Activated CD4-positive, CD25-positive, alpha-beta regulatory T cell treated with anti-CD3 and anti-CD28 coated beads, Interleukin-2, amount 50 U/mL, for 24 hours (primary cell): Measurements from ENCODE around the gene RNASE13.
"Not testable (repeated sequence)": the region's sequence is repeated elsewhere in the genome, so short reads cannot be mapped to it uniquely, and the experiment has no call there.

Source experiments
- ATAC-seq, 2 donors: fragments of 150-1000 bp; cut with Tn5 transposase; one replicate each; pipeline ENCODE4 v1.10.0; 2021; ENCODE audit warnings: mild to moderate bottlenecking in 1 of 2, moderate library complexity in 1 of 2

Gene RNASE13

GRCh38 chr14:21019366-21019765 is 15.2 kb downstream of the RNASE13 start:
- ATAC-seq: no peak

DNA sequence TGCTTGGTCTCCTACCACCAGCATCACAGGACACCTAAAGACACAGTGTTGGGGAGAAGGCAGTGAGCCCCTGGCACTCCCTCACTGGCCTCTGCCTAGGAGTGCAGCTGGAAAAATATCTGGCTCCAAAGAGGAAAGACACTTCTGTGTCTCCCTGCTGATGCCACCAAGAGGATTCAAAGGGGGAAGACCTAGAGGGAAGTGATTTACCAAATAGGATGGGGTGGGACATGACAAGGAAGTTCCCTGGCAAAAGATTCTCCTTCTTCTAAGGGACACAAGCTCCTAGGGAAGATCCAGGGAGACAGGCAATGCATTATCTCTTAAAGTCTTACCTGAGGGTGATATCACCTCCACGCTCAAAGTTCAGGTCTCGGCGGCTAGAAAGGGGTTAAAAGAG is 15.8 kb downstream of the RNASE13 start:
- no peak for ATAC-seq

- ATAC-seq: no peak
Measured at GRCh38 chr14:21018286-21018685, 16.3 kb downstream of the RNASE13 start.

- ATAC-seq: no peak
Measured at GRCh38 chr14:21017528-21018245, 16.9 kb downstream of the RNASE13 start.

- no peak for ATAC-seq
Measured at GRCh38 chr14:21016413-21017190, 18.0 kb downstream of the RNASE13 start.

DNA sequence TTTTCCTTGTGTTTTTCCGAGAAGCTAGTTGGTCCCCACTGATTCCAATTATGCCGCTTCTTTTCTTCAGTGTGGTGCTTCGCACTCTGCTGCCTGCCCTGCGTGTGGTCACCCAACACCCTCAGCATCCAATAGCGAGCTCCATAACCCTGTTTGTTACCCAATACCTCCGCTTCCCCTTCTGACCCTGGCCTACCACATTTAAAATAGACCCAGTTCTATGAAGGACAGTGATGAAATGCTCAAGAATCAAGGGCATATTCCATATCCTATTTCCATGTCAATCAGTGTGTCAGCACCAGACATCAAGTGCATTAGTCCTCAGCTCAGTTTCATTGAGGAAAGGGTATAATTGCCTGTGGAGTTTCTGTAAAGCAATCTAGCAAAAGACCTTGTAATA is 19.3 kb downstream of the RNASE13 start:
- no peak for ATAC-seq

- peak; percentile 64 to 68 for ATAC-seq
Measured at GRCh38 chr14:21014761-21015190, 19.8 kb downstream of the RNASE13 start.

DNA sequence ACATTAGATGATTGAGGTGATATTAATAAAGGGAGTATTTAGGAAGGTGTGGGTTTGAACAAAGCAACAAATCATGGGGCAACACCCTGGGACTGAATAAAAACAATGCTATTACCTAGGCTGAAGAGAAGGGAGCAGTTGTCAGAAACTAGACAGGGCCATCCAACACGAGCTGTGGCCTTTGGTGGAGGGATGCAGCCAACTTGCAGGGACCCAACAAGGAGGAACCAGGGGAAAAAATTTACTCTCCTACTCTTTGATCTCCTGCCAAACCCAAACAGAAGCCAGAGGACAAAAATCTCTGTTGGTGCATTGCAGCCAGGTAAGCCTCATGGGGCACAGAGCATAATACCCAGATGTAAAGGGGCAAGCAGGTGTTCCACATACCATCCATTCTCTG is 23.5 kb downstream of the RNASE13 start:
- ATAC-seq: no peak

DNA sequence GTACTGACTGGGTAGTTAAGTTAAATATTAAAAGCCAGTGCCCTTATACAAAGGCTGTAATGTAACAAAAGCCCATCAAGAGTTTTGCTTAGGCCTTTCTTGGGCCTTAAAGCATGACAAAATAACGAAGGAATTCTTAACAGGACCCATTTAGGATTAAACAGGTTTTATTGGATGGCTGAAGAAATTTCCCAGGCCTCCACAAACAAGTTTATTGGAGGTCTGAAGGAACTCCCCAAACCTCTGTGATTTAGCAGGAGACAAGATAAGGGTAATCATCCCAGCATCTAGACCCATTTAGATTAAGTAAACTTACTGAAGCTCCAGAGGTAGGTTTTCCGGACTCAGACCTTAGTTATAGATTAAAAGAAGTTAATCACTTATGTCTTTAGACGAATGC is 24.9 kb downstream of the RNASE13 start:
- not testable (repeated sequence) for ATAC-seq

DNA sequence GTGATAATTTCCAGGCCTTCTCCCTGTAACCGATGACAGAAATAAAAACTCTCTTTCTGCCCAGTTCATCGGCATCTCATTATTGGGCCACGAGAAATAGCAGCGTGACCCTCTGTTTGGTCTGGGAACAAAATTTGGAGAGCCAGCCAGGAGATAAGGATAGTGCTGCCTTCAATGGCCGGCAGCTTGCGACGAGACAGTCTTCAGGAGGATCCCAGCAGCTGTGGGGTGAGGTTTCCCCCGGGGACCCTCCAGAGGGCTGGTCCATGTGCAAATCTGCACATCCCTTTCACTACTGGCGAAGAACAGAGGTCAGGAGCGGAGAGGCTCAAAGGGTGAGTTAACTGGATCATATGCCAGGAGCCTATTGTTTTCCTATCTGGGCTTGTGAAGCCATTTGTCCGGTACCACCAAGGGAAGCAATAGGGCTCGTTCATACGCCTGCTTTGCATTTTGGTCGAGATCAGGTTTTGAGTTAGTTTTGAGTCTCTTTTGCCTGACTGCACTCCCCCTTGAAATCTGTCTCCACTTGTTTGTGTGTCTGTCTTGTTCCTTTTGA is 30.7 kb downstream of the RNASE13 start:
- no peak for ATAC-seq

- ATAC-seq: no peak
Measured at GRCh38 chr14:21001218-21001617, 33.4 kb downstream of the RNASE13 start.

DNA sequence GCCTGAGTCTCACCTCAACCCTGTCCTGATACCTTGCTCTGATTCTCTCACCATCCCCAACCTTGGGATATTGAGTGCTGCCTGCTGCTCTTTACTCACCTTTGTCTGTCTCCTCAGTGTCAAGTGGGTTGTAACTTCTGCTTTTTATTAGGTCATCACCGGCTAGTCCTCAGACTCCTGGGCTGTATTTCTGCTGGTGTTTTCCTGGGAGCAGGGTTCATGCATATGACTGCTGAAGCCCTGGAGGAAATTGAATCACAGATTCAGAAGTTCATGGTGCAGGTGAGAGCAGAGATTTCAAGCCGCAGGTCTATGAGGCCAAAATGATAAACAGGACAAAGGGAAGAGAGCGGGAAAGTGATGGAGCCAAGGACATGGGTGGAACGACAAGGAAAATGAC is 35.0 kb downstream of the RNASE13 start:
- no peak for ATAC-seq

GRCh38 chr14:20998674-20999366 is 35.8 kb downstream of the RNASE13 start, which contains the start of gene SLC39A2:
TSS of gene SLC39A2 (plus strand) at chr14:20999293. CDS start at chr14:20999447, 154 bp downstream.
- ATAC-seq: no peak

- no peak for ATAC-seq
Measured at GRCh38 chr14:20998139-20998538, 36.5 kb downstream of the RNASE13 start.

DNA sequence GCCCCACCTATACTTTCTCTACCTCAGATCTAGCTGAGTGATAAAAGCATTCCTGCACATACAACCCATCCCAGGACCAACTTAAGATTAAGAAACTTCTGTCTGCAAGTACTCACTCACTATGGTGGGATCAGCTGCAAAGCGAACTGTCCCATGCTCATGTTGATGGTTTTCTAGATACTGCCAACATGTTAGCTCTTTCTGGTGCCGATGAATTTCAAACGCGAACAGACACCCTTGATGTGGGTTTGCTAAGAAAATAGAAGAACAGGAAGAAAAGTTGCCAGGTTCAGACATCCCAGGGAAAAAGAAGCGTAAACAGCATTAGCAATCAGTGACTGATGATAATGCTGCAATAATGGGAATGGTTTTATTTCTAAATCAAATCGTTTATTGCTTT is 37.0 kb downstream of the RNASE13 start:
- no peak for ATAC-seq

- ATAC-seq: no peak
Measured at GRCh38 chr14:20997115-20997514, 37.5 kb downstream of the RNASE13 start.

DNA sequence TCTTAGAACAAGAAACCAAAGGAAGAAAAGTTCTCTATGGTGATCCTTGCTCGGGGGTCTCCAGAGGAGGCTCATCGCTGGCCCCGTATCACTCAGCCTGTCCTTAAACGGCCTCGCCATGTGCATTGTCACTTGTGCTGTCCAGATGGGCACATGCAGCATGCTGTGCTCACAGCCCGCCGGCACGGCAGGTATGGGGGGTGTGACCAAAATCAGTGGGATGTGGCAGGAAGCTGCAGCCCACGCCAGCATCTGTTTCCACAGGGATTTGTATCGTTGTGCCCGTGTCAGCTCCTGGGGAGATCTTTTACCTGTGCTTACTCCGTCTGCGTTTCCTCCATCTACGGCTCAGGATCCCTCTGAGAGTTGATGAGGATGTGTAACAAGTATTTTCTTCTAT is 38.1 kb downstream of the RNASE13 start:
- no peak for ATAC-seq

- peak; percentile 97 to 99 for ATAC-seq
Measured at GRCh38 chr14:20989787-20990600, 44.6 kb downstream of the RNASE13 start, which contains the start of gene METTL17. TSS of gene METTL17 (plus strand) at chr14:20989980. CDS start at chr14:20990003, 23 bp downstream.

GRCh38 chr14:20989471-20989786 is 45.2 kb downstream of the RNASE13 start:
- no peak for ATAC-seq

DNA sequence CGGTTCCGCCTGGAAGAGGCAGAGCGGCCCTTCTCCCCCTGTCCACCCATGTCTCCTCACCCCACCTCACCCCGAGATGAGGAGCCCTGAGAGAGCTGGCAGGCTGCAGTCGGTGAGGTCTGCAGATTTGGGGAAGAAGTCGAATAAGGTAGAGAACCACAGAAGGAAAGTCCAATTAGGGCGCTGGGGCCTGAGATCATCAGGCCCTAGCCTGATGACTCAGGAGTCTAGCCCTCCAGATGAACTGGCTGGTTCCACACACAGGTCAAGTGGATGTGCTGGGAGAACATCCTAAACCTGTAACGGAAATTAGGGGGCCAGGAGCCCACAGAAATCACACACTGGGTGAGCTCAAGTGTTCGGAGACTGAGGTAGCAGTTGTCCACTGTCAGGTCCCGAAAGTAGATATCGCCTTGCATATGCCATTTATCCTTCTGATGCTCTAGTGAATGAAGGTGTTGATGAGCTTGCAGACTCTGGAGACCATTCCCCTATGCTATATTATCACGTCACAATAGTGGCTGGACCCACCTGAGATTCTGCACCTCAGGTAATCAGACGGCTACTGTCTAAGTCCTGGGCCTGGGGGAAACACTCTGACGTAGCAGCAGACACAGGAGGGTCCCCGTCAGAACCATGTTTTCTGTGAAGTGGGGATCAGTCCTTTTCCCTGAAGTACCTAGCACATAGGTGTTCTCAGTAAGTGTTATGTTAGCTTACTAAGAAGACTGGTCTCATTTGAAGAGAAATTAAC is 45.7 kb downstream of the RNASE13 start:
- ATAC-seq: no peak

GRCh38 chr14:20986811-20987210 is 47.8 kb downstream of the RNASE13 start:
- no peak for ATAC-seq

DNA sequence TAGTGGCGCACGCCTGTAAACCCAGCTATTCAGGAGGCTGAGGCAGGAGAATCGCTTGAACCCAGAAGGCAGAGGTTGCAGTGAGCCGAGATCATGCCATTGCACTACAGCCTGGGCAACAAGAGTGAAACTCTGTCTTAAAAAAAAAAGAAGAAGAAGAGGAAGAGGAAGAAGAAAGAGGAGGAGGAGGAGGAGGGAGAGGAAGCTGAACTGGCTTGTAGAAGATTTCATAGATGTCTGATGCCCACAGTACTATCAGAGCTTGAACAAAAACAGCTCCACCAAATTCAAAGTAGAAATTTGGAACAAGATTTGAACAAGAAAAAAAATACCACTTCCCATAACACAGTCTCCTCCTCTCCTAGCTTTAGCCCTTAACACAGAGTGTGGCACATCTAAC is 49.0 kb downstream of the RNASE13 start:
- not testable (repeated sequence) for ATAC-seq
